DOHH2 (cell line): ENCODE data around the gene GPAM.
"Not testable (repeated sequence)": the region's sequence is repeated elsewhere in the genome, so short reads cannot be mapped to it uniquely, and the experiment has no call there.

Experiments used
- H3F3A ChIP-seq: fragments of 200-600 bp; sonication (generic), shearing (Covaris generic); 2 replicates; pipeline ENCODE4 v1.6.0; 2016; ENCODE audit warnings: antibody characterized with exemption, mild to moderate bottlenecking; ENCODE audit not compliant: control insufficient read depth, insufficient read depth
- H3K27ac ChIP-seq: fragments of 200-600 bp; sonication (generic); 2 replicates; pipeline ENCODE4 v1.5.1; 2014; ENCODE audit warnings: low read depth, mild to moderate bottlenecking, low read length, moderate library complexity
- H3K27me3 ChIP-seq: fragments of 200-600 bp; sonication (generic); 2 replicates; pipeline ENCODE4 v1.6.1; 2014; ENCODE audit warnings: mild to moderate bottlenecking, low read length, mixed read lengths; ENCODE audit not compliant: control insufficient read depth
- H3K36me3 ChIP-seq: fragments of 200-600 bp; sonication (generic); 2 replicates; pipeline ENCODE4 v1.6.1; 2014; ENCODE audit warnings: mild to moderate bottlenecking, low read length, moderate library complexity, mixed read lengths; ENCODE audit not compliant: control insufficient read depth
- H3K4me1 ChIP-seq: fragments of 200-600 bp; sonication (generic); 2 replicates; pipeline ENCODE4 v1.6.1; 2014; ENCODE audit warnings: mild to moderate bottlenecking, low read length, mixed read lengths; ENCODE audit not compliant: control insufficient read depth
- H3K4me2 ChIP-seq: fragments of 200-600 bp; sonication (generic); 2 replicates; pipeline ENCODE4 v1.6.0; 2014; ENCODE audit warnings: mild to moderate bottlenecking, low read length, moderate library complexity
- H3K4me3 ChIP-seq: fragments of 200-600 bp; sonication (generic); 2 replicates; pipeline ENCODE4 v1.5.1; 2014; ENCODE audit warnings: mild to moderate bottlenecking, low read length, mixed read lengths
- H3K79me2 ChIP-seq: fragments of 200-600 bp; sonication (generic); 2 replicates; pipeline ENCODE4 v1.6.1; 2014; ENCODE audit warnings: mild to moderate bottlenecking, low read length, mixed read lengths; ENCODE audit not compliant: control insufficient read depth
- H3K9me2 ChIP-seq: fragments of 200-600 bp; sonication (generic); replicated peaks from 2 replicates; pipeline ENCODE4 v1.6.1; 2014; ENCODE audit warnings: mild to moderate bottlenecking, low read length, mixed read lengths; ENCODE audit not compliant: control insufficient read depth
- H3K9me3 ChIP-seq: fragments of 200-600 bp; sonication (generic); 2 replicates; pipeline ENCODE4 v1.6.1; 2014; ENCODE audit warnings: antibody characterized with exemption, low read length, mixed read lengths; ENCODE audit not compliant: control insufficient read depth, insufficient read depth
- H4K20me1 ChIP-seq: fragments of 200-600 bp; sonication (generic); 2 replicates; pipeline ENCODE4 v1.6.0; 2014; ENCODE audit warnings: low read depth, mild to moderate bottlenecking, antibody characterized with exemption, low read length, moderate library complexity; ENCODE audit not compliant: control insufficient read depth, insufficient read depth
- CTCF ChIP-seq: fragments of 200-600 bp; sonication (generic); IDR thresholded peaks from one replicate; pipeline ENCODE4 v1.5.1; 2014; ENCODE audit warnings: antibody characterized with exemption, mild to moderate bottlenecking, low read depth, low read length; ENCODE audit not compliant: poor library complexity, severe bottlenecking
- EZH2phosphoT487 ChIP-seq: fragments of 200-600 bp; sonication (generic); IDR thresholded peaks from 2 replicates; pipeline ENCODE4 v1.6.1; 2017; ENCODE audit warnings: borderline replicate concordance, mild to moderate bottlenecking, antibody characterized with exemption, low read length, moderate library complexity, mixed read lengths

GPAM gene

GRCh38 chr10:112230325-112230988 lies 46.9 kb upstream of the GPAM start:
- Histone ChIP-seq H3K27me3 (no peaks in the 10 kb centered on the region), H4K20me1 (no peaks in the 10 kb centered on the region), H3K4me1 (peaks cover 8% of the 10 kb centered on the region; the same call in 1 of the 2 replicates), H3K27ac (no peak overlapping the region), H3F3A (no peaks in the 10 kb centered on the region), H3K9me2 (no peaks in the 10 kb centered on the region), H3K36me3 (no peaks in the 10 kb centered on the region), H3K4me2 (no peak overlapping the region), H3K4me3 (no peak overlapping the region), H3K79me2 (no peaks in the 10 kb centered on the region), H3K9me3 (no peaks in the 10 kb centered on the region)
- TF ChIP-seq CTCF (no peak), EZH2phosphoT487 (no peak)

GRCh38 chr10:112229901-112230300 lies 46.3 kb upstream of the GPAM start:
- Histone ChIP-seq H3K4me1 (peaks cover 8% of the 10 kb centered on the region; the same call in 1 of the 2 replicates), H3K27me3 (no peaks in the 10 kb centered on the region), H3K79me2 (no peaks in the 10 kb centered on the region), H4K20me1 (no peaks in the 10 kb centered on the region), H3K4me2 (no peak overlapping the region), H3K9me3 (no peaks in the 10 kb centered on the region), H3K9me2 (no peaks in the 10 kb centered on the region), H3K36me3 (no peaks in the 10 kb centered on the region), H3K4me3 (no peak overlapping the region), H3F3A (no peaks in the 10 kb centered on the region), H3K27ac (no peak overlapping the region)
- TF ChIP-seq CTCF = no peak

- no peak overlapping the region for H3K27ac ChIP-seq
Observed at GRCh38 chr10:112229096-112229495, 45.5 kb upstream of the GPAM start.

GRCh38 chr10:112228366-112229088 lies 45.0 kb upstream of the GPAM start:
- not testable (repeated sequence) for H3K9me2 ChIP-seq, H3K27me3 ChIP-seq, H3K9me3 ChIP-seq, H3K4me3 ChIP-seq, H3K79me2 ChIP-seq, H3F3A ChIP-seq, H3K4me1 ChIP-seq, H3K27ac ChIP-seq, H3K36me3 ChIP-seq, H4K20me1 ChIP-seq, H3K4me2 ChIP-seq

More at GRCh38 chr10:112229096-112229495, 45.5 kb upstream of the GPAM start:
- no peaks in the 10 kb centered on the region for H4K20me1 ChIP-seq
- H3K4me3 ChIP-seq = no peak overlapping the region
- H3K36me3 ChIP-seq = no peaks in the 10 kb centered on the region
- no peaks in the 10 kb centered on the region for H3F3A ChIP-seq
- no peak for TF ChIP-seq EZH2phosphoT487
- TF ChIP-seq CTCF = no peak
- H3K9me2 ChIP-seq = no peaks in the 10 kb centered on the region
- H3K79me2 ChIP-seq = no peaks in the 10 kb centered on the region
- H3K4me2 ChIP-seq = no peak overlapping the region
- H3K27me3 ChIP-seq = no peaks in the 10 kb centered on the region
- peaks cover 8% of the 10 kb centered on the region; the same call in 1 of the 2 replicates for H3K4me1 ChIP-seq
- H3K9me3 ChIP-seq = no peaks in the 10 kb centered on the region
